ENCODE data around the gene SPRYD7.
"Not testable (repeated sequence)": the region's sequence is repeated elsewhere in the genome, so short reads cannot be mapped to it uniquely, and the experiment has no call there.

Gene SPRYD7

DNA sequence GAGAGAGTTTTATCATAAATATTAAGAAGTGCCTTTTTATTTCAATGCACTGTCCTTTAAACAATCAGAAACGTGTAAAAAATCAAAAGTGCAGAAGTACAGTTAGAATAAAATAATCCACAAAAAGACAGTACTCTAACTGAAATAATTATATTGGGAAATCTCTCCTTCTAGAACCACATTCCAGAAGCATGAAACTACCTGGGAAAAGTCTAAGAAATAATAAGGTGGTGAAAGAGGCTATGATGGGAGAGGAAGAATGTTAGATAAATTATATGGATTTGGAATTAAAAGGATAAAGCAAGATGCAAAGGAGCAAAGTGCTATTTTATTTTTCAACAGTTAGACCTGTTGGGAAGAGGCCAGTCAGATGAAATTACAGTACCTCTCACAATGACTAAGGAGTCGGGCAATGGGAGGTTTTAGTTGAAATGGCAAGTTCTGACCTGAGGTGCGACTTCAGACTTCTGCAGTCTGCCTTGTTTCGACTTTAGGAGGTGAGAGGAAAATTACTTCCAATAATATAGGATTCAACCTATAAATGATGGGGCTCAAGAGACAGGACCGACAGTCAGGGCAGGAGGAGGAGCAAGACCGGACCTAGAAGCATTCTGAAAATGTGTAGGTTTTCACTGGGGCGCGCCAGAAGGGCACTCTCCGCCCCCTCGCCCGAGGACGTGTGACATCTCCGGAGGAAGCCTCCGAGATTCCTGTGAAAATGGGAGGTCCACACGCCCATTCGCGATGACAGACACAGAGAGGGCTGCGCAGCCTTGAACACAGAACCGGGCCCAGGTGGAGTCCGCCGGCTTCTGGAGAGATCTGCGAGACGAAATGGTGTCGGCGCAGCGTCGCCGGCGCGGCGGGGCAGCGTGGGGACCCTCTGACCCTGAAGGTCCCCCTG, 717 bp downstream of the SPRYD7 start:
- in situ Hi-C loops (cut with MboI; ENCODE audit: low sequenced_read_pairs): no loop called here

DNA sequence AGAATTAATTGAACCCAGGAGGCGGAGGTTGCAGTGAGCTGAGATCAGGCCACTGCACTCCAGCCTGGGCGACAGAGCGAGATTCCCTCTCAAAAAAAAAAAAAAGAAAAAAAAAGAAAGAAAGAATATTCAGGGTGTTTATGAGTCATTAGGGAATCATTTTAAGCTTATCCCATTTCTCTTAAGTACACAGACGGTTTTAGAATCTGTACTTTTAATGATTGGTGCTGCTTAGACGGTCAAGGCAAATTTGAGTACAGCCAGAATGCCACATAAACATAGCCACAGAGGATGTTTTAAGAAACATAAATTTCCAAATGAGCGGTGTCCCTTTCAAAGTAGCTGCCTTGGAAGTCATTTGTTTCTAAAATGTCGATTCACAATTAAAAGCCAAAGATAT, 2.6 kb downstream of the SPRYD7 start:
- in situ Hi-C loops (cut with MboI; ENCODE audit: low sequenced_read_pairs): no loop called here

DNA sequence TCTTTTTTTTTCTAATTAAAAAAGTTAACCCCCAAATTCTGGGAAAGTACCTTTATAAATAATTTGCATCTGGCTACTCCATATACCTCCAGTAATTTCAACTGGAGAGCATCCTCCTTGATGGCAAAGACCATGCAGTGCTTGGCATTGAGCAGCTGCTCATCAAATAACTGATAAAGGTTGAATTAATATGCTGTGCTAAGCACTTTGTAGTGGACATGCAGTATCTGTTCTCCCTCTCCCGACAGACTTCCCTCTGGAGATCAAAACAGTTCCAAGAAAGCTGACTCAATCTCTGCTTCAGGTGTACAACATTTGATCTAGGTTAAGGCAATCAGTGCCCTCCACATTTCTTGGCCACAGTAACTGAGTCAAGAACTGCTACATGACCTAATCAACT, 3.3 kb downstream of the SPRYD7 start:
- in situ Hi-C loops (cut with MboI; ENCODE audit: low sequenced_read_pairs): no loop called here

DNA sequence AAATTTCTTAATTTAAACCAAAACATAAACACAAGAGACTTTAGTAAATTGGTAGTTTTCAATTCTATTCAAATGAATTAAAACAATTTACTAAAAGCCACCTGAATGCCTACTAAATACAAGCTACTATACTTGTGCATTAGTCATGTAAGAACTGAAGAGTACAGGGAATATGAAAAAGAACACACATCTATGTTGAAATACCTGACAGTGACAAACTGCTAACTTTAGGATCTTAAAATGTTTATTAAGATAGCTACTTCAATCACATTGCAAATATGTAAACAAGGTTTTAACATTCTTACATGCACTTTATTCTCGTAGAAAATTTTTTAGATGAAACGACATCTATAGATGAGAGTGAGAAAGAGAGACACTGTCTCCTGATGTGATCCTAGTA, 4.1 kb downstream of the SPRYD7 start:
- in situ Hi-C loops (cut with MboI; ENCODE audit: low sequenced_read_pairs): no loop called here

DNA sequence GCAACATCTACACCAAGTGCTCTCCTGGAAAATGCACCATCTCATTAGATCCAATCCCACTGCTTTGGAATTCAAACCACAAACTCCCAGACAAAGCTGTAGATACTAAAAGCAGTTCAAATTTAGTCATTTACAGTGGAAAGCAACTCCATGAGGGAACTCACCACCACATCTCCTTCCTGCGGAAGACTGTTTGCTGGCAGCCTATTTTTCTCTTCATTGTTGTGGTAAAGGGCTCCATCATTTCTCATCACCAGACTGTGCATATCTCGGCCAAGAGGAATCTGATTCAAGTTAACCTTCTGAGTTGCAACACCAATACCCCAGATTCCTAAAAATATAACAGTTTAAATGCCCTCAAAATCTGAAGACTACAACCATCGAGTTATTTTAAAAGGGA, 8.4 kb downstream of the SPRYD7 start:
- in situ Hi-C loops (cut with MboI; ENCODE audit: low sequenced_read_pairs): no loop called here

DNA sequence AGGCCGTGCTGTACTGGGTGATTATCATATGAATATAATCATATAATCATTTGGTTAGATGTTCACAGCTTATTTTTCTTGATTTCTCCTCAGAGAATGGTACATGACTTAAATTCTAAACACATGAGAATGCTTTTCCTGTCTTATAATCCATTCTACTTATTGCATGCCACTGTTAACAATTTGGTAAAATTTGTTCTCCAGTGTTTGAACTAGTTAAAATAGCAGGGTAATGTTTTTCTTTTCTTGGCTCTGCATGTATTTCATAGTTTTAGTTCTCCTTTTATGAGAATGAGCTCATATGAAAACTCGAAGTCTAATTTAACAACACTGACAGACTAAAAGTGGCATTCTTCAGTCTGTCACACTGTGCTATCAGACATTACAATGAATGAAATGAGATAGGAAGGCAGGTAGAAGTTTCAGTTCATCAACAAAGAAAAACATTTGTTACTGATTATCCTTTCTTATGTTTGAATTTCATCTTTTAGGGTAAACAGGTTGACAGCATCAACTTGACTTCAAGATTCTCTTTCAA, 10.2 kb downstream of the SPRYD7 start:
- in situ Hi-C loops (cut with MboI; ENCODE audit: low sequenced_read_pairs): no loop called here

DNA sequence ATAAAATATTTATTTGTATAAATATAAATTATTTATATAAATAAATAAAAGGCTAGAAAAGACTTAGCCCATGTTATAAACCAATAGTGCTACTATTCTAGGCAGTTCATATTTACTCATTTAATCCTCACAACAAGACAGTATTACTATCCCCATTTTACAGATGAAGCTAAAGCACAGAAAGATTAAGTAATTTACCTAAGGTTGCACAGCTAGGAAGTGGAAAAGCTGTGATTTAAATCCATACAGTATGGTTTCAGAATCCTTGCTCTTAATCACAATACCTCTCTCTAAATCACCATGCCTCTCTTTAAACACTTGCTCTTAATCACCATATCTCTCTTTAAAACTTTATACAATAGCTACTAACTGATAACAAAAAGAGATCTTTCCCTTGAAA, 13.8 kb downstream of the SPRYD7 start:
- in situ Hi-C loops (cut with MboI; ENCODE audit: low sequenced_read_pairs): no loop called here

DNA sequence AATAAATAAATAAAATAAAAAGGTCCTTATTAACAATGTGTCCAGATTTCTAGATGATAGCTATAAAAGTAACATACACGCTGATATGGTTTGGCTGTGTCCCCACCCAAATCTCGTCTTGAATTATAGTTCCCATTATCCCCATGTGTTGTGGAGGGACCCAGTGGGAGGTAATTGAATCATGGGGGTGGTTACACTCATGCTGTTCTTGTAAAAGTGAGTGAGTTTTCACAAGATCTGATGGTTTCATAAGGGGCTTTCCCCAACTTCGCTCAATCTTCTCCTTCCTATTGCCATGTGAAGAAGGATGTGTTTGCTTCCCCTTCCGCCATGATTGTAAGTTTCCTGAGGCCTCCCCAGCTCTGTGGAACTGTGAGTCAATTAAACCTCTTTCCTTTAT, 15.2 kb downstream of the SPRYD7 start:
- in situ Hi-C loops (cut with MboI; ENCODE audit: low sequenced_read_pairs): not testable (repeated sequence)

DNA sequence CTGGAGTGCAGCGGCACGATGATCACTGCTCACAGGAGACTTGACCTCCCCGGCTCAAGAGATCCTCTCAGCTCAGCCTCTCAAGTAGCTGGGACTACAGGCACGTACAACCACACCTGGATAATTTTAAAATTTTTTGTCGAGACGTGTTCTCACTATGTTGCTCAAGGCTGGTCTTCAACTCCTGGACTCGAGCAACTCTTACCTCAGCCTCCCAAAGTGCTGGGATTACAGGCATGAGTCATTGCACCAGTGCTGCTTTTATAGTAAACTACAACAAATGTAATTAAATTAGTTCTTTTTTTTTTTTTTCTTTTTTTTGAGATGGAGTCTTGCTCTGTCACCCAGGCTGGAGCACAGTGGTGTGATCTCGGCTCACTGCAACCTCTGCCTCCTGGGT, 18.0 kb downstream of the SPRYD7 start:
- in situ Hi-C loops (cut with MboI; ENCODE audit: low sequenced_read_pairs): not testable (repeated sequence)

DNA sequence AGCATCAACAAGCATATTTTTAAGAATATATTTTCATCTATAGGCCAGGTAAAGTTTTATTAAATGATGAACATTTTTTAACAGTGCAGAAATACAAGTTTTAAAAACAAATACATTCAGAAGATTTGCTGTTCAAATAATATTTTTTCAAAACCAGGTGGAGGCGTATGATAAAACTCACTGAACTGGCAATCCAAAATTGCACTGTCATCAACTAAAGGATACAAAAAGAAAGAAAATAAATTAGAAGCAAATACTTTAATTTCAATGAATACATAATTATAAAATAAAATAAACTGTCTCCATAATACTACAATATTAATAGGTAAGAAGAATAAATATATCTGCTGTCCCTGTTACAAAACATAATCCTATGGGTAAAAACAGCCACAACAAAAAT, 21.2 kb downstream of the SPRYD7 start:
- in situ Hi-C loops (cut with MboI; ENCODE audit: low sequenced_read_pairs): no loop called here

DNA sequence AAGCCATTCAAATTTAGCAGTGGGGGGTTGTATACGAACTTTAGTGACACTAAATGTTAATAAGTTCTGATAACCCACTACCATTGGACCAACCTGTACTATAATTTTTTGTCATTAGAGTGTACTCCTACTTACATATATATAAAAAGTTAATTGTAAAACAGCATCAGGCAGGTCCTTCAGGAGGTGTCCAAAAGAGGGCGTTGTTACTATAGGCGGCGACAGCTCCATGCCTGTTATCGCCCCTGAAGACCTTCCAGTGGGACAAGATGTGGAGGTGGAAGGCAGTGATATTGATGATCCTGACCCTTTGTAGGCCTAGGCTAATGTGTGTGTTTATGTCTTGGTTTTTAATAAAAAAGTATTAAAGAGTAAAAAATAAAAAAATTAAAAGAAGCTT, 27.5 kb downstream of the SPRYD7 start:
- in situ Hi-C loops (cut with MboI; ENCODE audit: low sequenced_read_pairs): no loop called here

DNA sequence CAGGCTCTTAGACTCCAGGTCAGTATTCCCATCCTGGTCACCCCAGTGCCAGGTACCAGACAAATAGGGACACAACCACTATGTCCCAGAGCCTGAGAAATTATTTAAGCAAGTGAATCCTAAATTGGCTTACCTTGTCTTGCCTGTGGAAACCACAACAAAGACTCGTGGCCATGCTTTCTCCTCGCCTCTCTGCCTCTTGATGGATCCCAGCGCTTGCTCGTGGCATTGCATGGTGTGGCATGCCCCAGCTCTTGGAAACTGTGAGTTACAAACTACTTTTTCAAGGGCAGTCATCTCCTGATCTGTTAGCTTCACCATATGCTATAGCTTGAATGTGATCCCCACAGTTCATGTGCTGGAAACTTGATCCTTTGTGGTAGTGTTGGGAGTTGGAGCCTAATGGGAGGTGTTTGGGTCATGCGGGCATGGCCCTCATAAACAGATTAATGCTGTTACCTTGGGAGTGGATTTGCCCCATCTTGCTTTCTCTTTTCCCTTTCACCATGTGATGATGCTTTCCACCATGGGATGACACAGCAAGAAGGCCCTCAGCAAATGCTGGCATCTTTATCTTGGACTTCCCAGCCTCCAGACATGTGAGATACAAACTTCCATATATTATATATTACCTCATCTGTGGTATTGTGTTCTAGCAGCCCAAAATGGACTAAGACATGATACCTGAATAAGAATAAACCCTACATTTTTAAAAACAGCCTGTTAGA, 31.2 kb downstream of the SPRYD7 start:
- in situ Hi-C loops (cut with MboI; ENCODE audit: low sequenced_read_pairs): no loop called here

DNA sequence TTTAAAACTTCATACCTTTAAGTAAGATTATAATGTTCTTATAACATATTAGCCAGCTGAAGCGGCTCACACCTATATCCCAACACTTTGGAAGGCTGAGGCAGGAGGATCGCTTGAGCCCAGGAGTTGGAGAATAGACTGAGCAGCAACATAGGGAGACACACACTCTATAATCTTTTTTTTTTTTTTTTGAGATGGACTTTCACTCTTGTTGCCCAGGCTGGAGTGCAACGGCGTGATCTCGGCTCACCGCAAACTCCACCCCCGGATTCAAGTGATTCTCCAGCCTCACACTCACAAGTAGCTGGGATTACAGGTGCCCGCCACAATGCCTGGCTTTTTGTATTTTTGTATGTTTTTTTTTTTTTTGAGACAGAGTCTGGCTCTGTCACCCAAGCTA, 37.3 kb downstream of the SPRYD7 start:
- in situ Hi-C loops (cut with MboI; ENCODE audit: low sequenced_read_pairs): no loop called here

DNA sequence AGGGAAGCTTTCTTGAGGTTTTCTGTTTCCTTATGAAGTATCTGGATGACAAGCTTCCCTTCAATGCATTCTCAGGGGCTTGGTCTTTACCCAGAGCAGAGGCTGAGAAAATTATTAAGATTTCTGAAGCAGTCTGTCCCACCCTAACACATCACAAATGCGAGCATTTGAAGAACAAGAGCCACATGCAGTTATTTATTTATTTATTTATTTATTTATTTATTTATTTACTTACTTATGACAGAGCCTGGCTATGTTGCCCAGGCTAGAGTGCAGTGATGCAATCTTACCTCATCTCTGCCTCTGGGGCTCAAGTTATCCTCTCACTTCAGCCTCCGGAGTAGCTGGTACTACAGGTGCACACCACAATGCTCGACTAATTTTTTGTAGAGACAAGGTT, 38.4 kb downstream of the SPRYD7 start:
- in situ Hi-C loops (cut with MboI; ENCODE audit: low sequenced_read_pairs): no loop called here

DNA sequence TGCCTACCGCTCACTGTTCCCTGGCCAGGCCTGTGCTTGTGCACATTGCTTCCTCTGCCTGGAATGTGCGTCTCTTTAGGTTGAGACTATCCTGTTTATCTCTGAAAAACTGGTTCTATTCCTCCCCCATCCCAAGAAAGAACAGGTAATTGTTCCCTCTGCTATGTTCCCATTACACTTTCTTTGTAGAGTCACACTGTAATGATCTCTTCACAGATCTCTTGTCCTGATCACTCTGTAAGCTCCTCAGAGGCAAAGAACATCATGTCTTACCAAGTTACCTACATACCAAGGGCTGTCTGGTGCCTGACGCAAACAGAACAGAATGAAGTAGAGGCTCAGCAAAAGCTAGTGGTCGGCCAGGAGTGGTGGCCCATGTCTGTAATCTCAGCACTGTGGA, 40.3 kb downstream of the SPRYD7 start:
- in situ Hi-C loops (cut with MboI; ENCODE audit: low sequenced_read_pairs): no loop called here

DNA sequence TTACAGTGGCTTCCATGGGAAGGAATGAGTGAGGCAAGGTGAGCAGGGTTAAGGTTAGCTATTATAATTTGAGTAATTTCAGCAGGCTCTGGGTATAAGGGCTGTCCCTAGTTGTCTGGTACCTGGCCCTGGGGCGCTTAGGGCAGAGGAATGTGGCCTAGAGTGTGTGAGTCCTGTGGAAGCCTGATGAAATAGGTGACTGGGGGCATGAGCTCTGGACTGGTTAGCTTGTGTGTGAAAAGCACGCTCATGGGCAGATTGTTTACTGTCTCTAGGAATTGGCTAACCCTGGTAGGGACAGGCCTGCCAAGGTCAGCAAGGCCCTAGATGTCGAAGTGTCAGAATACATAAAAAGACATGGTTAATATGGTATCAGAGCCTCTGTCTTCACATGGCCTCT, 42.5 kb downstream of the SPRYD7 start:
- in situ Hi-C loops (cut with MboI; ENCODE audit: low sequenced_read_pairs): no loop called here

DNA sequence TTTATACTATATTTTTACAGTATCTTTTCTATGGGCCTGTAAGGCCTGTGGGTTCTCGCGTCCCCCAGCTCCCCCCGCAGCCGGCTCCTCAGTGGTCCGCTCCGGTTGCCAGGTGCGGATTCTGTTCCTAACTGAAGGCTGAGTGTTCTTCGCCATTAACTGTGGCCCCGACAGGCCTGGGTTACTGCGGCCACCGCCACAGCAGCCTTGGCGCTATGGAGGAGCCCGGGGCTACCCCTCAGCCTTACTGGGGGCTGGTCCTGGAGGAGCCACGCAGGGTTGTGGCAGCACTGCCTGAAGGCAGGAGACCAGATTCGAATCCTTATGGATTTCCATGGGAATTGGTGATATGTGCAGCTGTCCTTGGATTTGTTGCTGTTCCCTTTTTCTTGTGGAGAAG, 45.8 kb downstream of the SPRYD7 start:
- in situ Hi-C loops (cut with MboI; ENCODE audit: low sequenced_read_pairs): no loop called here

DNA sequence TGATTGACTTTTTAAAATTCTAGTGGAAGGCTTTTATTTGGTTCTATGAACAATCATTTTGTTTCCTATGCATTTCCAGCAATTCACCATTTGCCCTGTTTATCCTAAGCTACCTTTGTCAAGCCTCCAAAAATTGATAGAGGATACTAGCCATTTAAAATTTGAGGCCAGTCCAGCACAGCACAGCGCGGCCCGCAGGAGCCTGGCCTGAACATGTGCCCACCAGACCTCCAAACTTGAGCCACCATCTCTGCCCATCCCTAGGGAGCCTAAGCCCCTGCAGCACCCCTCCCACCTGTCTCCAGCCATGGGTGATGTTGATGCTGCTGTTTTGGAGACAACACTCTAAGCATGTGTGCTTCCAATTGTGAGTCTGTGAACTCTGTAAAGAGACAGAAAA, 57.5 kb downstream of the SPRYD7 start:
- in situ Hi-C loops (cut with MboI; ENCODE audit: low sequenced_read_pairs): no loop called here

DNA sequence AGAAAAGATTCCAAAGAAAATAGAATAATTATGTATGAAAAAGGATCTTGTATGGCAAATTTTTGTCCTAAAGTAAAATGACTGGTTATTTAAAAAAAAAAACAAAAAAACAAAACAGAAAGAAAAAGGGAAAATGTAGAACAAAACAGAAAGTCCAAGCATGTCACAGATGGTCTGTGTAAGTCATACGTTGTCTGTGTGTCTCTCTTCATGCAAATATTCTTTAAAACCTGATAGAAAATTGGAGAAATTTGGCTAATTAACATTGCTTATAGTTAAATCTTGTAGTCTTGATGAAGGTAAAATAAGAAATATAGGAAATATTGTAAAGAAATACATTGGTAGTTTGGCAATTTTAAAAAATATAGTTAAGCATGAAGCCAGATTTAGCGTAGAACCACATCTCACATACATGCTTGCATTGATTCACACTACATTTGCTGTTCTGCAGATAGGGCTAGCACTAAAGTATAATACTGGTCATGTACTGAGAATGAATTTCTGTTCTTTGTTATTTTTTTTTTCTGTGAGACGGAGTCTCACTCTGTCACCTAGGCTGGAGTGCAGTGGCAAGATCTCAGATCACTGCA, 58.4 kb downstream of the SPRYD7 start:
- in situ Hi-C loops (cut with MboI; ENCODE audit: low sequenced_read_pairs): no loop called here

DNA sequence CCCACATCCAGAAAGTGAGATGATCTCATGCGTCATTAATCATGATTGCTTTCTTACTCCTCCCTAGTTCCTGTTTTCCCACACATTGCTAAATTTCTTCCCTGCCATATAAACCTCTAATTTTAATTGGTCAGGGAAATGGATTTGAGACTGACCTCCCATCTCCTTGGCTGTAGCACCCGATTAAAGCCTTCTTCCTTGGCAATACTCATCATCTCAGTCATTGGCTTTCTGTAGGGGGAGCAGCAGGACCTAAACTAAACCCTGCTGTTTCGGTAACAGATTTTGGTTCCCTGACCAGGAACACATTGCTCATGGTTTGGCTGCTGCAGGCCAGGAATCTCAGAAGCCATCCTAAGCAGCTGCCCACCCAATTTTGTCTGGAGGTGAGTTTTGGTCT, 61.7 kb downstream of the SPRYD7 start:
- in situ Hi-C loops (cut with MboI; ENCODE audit: low sequenced_read_pairs): no loop called here

DNA sequence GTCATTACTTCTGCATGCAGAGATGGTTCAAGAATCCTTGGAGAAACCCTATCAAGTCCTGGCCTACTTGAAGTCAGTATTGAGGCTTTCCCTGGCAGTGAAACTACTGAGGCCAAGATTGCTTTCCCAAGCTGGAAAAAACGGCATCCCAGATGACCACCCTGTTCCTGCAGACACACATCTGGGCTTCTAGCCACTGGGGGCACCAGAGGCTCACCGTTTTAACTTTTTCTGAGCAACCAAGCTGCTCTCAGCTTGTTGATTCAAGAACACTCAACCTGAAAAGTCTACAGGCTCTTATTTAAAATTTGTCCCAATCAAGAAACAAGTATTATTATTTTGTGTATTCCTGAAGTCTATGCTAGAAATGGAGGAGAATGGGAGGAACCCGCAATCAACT, 66.6 kb downstream of the SPRYD7 start:
- in situ Hi-C loops (cut with MboI; ENCODE audit: low sequenced_read_pairs): no loop called here

DNA sequence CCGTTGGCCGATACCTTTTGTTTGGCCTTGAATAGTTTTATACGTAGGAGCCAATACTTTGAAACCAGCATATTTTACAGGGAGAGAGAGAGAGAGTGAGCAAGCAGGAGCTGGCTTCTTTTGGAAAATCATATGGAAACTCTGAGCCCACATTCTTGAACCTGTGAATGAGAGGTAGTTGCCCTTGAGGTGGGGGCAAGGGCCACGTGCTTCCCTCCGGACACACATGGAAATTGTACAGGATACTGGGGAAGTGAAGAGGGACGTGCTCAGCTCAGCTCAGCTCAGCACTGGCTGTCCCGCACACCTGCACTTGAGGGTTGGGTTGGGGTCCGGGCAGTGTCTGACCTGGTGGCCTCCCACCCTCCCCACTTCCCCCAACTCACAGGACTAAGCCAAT, 68.3 kb downstream of the SPRYD7 start:
- in situ Hi-C loops (cut with MboI; ENCODE audit: low sequenced_read_pairs): no loop called here

Measured in HL-60/S4 treated with retinoic acid at 250 ng/mL for 4 days and 3 days (cell line).